GM21737 (cell line): ENCODE data around the gene S100B.
"Not testable (repeated sequence)": the region's sequence is repeated elsewhere in the genome, so short reads cannot be mapped to it uniquely, and the experiment has no call there.

Experiments
- ATAC-seq: cut with Tn5 transposase; IDR thresholded peaks from one replicate; pipeline ENCODE4 v1.9.1; 2021; ENCODE audit warnings: mild to moderate bottlenecking, moderate library complexity; ENCODE audit not compliant: unreplicated experiment

S100B gene

GRCh38 chr21:46604329-46604974 lies 430 bp downstream of the S100B start:
- ATAC-seq, result no peak

GRCh38 chr21:46603228-46603627 lies 1.7 kb downstream of the S100B start:
- ATAC-seq, result no peak

GRCh38 chr21:46600978-46601377 lies 3.9 kb downstream of the S100B start:
- no peak for ATAC-seq

- ATAC-seq, result no peak
These were observed 4.6 kb downstream of the S100B start for GRCh38 chr21:46600305-46600704.

GRCh38 chr21:46598581-46599572 lies 6.0 kb downstream of the S100B start:
- ATAC-seq, result no peak

GRCh38 chr21:46597896-46598343 lies 7.0 kb downstream of the S100B start:
- no peak for ATAC-seq

- no peak for ATAC-seq
These were observed 7.9 kb downstream of the S100B start for GRCh38 chr21:46597031-46597430.

- no peak for ATAC-seq
These were observed 8.7 kb downstream of the S100B start for GRCh38 chr21:46596201-46596600.

- no peak for ATAC-seq
These were observed 10.6 kb downstream of the S100B start for GRCh38 chr21:46594276-46594675.

- no peak for ATAC-seq
These were observed 19.5 kb downstream of the S100B start for GRCh38 chr21:46585191-46585953.

GRCh38 chr21:46581780-46582307 lies 23.0 kb downstream of the S100B start:
- no peak for ATAC-seq

- ATAC-seq, result not testable (repeated sequence)
These were observed 25.5 kb downstream of the S100B start for GRCh38 chr21:46579394-46579793.

- ATAC-seq, result not testable (repeated sequence)
These were observed 27.1 kb downstream of the S100B start for GRCh38 chr21:46577786-46578185.

- ATAC-seq, result no peak
These were observed 32.0 kb downstream of the S100B start for GRCh38 chr21:46572850-46573249.

- no peak for ATAC-seq
These were observed 34.3 kb downstream of the S100B start for GRCh38 chr21:46570631-46571030.

- no peak for ATAC-seq
These were observed 34.8 kb downstream of the S100B start for GRCh38 chr21:46570119-46570518.

GRCh38 chr21:46569081-46569480 lies 35.8 kb downstream of the S100B start:
- ATAC-seq, result no peak

- no peak for ATAC-seq
These were observed 36.3 kb downstream of the S100B start for GRCh38 chr21:46568562-46568961.

GRCh38 chr21:46567348-46567747 lies 37.5 kb downstream of the S100B start:
- ATAC-seq, result no peak

GRCh38 chr21:46564391-46564790 lies 40.5 kb downstream of the S100B start:
- no peak for ATAC-seq
